SJCRH30 (cell line): ENCODE measurements around the gene RNF114. TPM values are rescaled to one million over a fixed set of nuclear protein-coding genes. Genes with fewer than 3 reads are reported as not detected.

Source experiments
- DNase-seq, 2 experiments: peaks; one replicate each; pipeline ENCODE4 v3.0.0-alpha.2; 2015 to 2020
- H3K27ac ChIP-seq: fragments of 250-450 bp; sonication (Bioruptor Pico); 2 replicates; pipeline ENCODE4 v1.5.1; 2020; ENCODE audit warnings: mild to moderate bottlenecking, moderate library complexity
- H3K27me3 ChIP-seq: fragments of 250-450 bp; sonication (Bioruptor Pico); 2 replicates; pipeline ENCODE4 v1.5.1; 2020; ENCODE audit warnings: mild to moderate bottlenecking, moderate library complexity
- H3K36me3 ChIP-seq: fragments of 250-450 bp; sonication (Bioruptor Pico); 2 replicates; pipeline ENCODE4 v1.5.1; 2020; ENCODE audit warnings: mild to moderate bottlenecking, moderate library complexity
- H3K4me1 ChIP-seq: fragments of 250-450 bp; sonication (Bioruptor Pico); 2 replicates; pipeline ENCODE4 v1.5.1; 2020; ENCODE audit warnings: mild to moderate bottlenecking, moderate library complexity
- H3K4me3 ChIP-seq: fragments of 250-450 bp; sonication (Bioruptor Pico); 2 replicates; pipeline ENCODE4 v1.5.1; 2020; ENCODE audit warnings: mild to moderate bottlenecking, moderate library complexity
- H3K9me3 ChIP-seq: fragments of 250-450 bp; sonication (Bioruptor Pico); replicated peaks from 2 replicates; pipeline ENCODE4 v1.5.1; 2020; ENCODE audit warnings: mild to moderate bottlenecking, moderate library complexity
- total RNA-seq: library from RNA; depleted of rRNA; stranded (reverse); fragments of >200 nt; shearing (Covaris generic); gene quantifications from 2 replicates; pipeline ENCODE4 v1.2.3, GENCODE V29; 2014

The RNF114 gene
- total RNA-seq, 1 experiment from 2014 or later, result 108 TPM

DNA sequence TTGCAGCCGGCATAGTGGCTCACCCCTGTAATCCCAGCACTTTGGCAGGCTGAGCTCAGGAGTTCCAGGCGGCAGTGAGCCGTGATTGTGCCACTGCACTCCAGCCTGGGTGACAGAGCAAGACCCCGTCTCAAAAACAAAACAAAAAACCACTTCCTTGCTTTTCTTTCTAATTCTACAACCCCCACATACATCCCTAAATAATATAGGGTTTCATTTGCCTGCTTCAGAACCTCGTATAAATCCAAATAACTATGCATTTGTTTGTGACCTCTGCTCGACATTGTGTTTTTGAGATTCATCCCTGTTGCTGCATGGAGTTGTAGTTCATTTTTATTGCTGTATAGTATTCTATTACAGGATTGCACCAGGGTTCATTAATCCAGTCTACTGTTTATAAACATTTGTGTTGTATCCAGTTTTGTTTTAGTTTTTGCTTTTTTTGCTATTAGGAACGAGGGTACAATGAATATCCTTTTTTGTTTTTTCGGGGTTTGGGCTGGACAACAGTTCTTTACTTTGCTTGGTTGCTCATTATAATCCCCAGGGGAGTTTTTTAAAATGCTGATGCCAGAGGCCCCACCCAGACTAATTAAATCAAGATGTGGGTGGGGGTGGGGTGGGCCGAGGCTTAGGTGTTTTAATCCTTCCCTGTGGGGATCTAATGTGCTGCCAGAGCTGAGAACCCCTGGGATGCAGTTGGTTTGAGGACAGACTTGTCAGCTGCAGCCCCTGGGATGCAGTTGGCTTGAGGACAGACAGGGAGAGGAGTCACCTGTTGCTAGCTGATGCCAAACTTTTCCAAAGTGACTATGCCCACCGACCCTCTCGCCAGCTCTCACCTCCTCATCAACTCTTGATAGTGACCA lies 44.2 kb downstream of the RNF114 start:
- Histone ChIP-seq H3K27me3 (no peaks in the 10 kb centered on the region), H3K27ac (no peak overlapping the region), H3K9me3 (no peaks in the 10 kb centered on the region), H3K4me3 (no peak overlapping the region), H3K36me3 (peaks cover 17% of the 10 kb centered on the region), H3K4me1 (peaks cover 32% of the 10 kb centered on the region)
- no peak for DNase-seq

DNA sequence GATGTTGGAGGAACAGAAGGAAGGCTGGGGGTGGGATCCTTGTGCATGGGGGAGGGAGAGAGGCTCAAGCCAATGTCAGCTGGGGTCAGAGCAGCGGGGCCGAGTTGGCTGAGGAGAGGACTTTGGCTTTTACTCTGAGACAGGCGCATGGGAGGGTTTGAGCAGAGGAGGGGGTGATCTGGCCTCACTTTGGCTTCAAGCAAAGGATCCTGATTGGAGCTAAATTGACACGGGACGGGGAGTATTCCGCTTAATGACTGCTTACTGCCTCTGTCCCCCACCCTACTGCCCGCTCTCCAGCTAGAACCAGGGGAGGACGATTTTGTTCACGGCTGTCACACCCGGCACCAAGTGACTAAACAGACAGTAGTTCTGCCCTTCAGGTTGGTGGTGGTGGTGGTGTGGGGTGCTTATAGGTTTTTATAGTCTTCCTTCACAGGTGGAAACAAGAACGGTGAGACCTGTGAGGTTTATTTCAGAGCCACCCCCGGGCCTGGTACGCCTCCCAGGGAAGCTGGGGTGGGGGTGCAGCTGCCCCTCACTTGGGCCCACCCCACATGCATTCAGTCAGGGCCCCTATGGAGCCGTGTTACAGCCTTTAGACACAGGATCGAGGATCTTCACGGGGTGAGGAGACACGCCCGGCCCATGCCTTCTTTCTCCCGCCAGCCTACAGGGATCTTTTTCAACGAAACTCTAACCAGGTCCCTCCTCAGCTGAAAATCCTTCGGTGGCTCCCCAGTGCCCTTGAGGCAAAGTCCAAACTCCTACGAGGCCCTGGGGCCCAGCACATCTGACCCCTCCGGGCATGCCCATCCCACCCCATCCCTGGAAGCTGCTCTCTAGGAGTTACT lies 45.2 kb downstream of the RNF114 start:
- Histone ChIP-seq H3K4me1 (peaks cover 40% of the 10 kb centered on the region), H3K27ac (no peak overlapping the region), H3K4me3 (peak overlapping the region; percentile 99; the same call in 1 of the 2 replicates), H3K36me3 (peaks cover 28% of the 10 kb centered on the region), H3K9me3 (no peaks in the 10 kb centered on the region), H3K27me3 (no peaks in the 10 kb centered on the region)
- DNase-seq, result no peak

DNA sequence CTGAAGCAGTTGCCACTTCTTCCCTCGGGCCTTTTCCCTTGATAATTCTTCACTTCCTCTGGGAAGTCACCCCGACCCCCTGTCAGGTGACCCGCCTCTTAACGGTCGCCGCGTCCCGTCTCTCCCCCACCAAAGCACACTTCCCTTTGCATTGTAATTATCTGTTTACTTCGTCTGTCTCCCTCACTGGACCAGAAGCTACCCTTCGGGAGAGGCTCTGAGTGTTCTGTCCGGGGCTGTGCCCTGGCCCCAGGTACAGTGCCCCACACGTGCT lies 45.8 kb downstream of the RNF114 start:
- Histone ChIP-seq H3K9me3 (no peaks in the 10 kb centered on the region), H3K27ac (peak overlapping the region; percentile 45), H3K4me1 (peaks cover 46% of the 10 kb centered on the region), H3K4me3 (peak overlapping the region; percentile 99), H3K27me3 (no peaks in the 10 kb centered on the region), H3K36me3 (peaks cover 34% of the 10 kb centered on the region)
- peak in 1 of 2 experiments; percentile 45 for DNase-seq

DNA sequence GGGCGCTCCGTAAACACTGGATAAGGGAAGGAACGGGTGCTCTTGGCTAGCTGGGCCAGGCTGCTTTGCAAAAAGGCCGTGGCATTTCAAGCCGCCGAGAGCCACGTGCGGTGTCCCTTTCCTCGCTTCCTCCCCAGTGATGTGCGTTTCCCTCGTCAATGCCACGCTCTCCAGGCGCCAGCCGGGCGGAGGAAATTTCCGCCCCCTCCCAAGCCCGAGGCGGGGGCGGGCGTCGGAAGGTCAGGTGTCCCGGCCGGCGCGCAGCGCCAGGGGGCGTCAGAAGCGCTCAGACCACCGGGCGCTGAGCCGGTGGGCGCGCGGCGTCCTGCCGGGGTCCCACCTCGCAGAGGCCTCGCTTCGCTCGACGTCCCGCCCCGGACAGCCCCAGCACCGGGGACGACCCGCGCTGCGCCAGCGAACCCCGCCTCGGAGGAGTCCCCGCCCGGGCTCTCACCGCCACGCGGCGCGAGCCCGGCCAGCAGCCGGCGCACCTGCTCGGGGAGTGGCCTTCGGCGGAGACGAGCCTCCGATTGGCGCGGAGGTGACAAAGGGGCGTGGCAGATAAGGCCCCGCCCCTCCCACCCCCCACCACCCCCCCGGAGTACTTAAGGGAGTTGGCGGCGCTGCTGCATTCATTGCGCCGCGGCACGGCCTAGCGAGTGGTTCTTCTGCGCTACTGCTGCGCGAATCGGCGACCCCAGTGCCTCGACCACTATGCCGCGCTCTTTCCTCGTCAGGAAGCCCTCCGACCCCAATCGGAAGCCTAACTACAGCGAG lies 46.3 kb downstream of the RNF114 start, which contains the start of gene SNAI1:
Gene SNAI1 (plus strand): TSS at position 635 of the 777 bp plus-strand sequence. CDS start 80 bp downstream, at position 715.
- Histone ChIP-seq H3K36me3 (peaks cover 39% of the 10 kb centered on the region), H3K4me3 (peak within 1 kb of the TSS; percentile 99), H3K27me3 (no peaks in the 10 kb centered on the region), H3K9me3 (no peaks in the 10 kb centered on the region), H3K27ac (peak within 1 kb of the TSS; percentile 55), H3K4me1 (peaks cover 51% of the 10 kb centered on the region)
- DNase-seq, result peak; percentile 96

DNA sequence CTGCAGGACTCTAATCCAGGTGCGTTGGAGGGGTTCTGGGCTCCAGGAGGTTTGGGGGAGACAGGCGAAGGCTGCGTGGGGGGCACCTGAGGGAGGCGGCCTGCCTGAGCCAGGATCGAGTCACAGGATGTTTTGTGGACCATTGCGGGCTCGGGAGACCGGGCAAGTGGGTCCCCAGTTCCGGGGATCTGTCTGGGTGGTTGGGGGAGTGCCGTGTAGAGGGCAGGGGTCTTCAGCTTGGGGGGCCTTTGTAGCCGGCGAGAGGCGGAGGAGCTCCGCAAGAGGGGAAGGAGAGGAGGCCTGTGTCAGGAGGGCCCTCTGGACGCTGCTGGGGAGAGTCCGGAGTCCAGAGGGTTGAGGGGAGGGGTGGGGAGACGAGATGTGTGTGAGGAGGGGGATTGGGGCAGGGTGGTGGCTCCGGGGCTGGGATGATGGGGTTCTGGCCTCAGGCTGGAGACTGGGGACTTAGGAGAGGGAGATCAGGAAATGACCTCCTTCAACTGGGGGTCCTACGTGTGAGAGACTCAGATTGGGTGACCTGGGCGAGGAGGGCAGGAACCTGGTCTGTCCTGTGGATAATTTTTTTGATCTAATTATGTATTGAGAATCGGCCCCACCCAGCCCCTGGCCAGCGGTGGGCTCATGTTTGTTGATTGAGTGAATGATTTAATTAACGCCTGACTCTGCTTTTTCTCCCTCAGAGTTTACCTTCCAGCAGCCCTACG lies 47.1 kb downstream of the RNF114 start:
- H3K27ac ChIP-seq, result peak overlapping the region; percentile 55; the same call in 1 of the 2 replicates
- H3K27me3 ChIP-seq, result no peaks in the 10 kb centered on the region
- H3K36me3 ChIP-seq, result peaks cover 45% of the 10 kb centered on the region
- H3K4me1 ChIP-seq, result peaks cover 58% of the 10 kb centered on the region
- DNase-seq, result peak in 1 of 2 experiments; percentile 42
- no peaks in the 10 kb centered on the region for H3K9me3 ChIP-seq
- peak overlapping the region; percentile 99 for H3K4me3 ChIP-seq

DNA sequence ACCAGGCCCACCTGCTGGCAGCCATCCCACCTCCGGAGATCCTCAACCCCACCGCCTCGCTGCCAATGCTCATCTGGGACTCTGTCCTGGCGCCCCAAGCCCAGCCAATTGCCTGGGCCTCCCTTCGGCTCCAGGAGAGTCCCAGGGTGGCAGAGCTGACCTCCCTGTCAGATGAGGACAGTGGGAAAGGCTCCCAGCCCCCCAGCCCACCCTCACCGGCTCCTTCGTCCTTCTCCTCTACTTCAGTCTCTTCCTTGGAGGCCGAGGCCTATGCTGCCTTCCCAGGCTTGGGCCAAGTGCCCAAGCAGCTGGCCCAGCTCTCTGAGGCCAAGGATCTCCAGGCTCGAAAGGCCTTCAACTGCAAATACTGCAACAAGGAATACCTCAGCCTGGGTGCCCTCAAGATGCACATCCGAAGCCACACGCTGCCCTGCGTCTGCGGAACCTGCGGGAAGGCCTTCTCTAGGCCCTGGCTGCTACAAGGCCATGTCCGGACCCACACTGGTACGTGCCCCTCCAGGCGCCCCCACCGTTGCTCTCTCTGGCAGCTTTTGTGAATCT lies 47.7 kb downstream of the RNF114 start:
- Histone ChIP-seq H3K9me3 (no peaks in the 10 kb centered on the region), H3K27ac (no peak overlapping the region; the same call in 1 of the 2 replicates), H3K4me3 (peak overlapping the region; percentile 99), H3K4me1 (peaks cover 62% of the 10 kb centered on the region), H3K27me3 (no peaks in the 10 kb centered on the region), H3K36me3 (peaks cover 52% of the 10 kb centered on the region)
- DNase-seq, result peak; percentile 32 to 63

DNA sequence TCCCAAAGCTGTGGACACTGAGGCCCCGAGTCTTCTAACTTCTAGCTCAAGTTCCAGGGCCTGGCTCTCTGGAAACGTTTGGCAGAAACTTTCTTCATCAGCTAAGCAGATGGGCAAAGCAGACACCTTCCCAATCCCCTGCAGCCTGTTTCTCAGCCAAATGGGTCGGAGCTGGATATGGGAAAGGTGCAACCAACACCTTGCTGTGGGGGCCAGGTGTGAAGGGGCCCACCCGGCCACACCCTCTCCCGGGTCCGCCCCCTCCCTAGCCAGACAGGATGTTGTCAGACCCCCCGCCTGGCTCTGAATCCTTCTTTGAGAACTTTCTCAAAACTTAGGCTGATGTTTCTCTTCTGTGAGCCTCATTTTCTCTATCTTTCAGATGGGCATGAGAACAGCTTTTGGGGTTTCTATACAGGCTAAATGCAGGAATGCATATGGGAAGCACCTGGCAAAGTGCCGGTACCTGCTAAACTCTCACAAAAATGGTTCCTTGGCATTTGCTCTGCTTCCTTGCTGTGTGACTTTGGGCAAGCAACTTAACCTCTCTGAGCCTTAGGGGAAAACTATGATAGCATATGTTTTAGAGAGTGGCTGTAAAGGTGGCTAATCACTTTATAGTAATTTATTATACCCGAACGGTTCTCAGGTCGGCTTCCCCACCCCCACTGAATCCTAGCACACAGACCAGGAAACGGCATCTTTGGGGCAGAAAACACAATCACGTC lies 48.4 kb downstream of the RNF114 start:
- DNase-seq, result no peak
- H3K4me3 ChIP-seq, result peak overlapping the region; percentile 99
- H3K36me3 ChIP-seq, result peaks cover 57% of the 10 kb centered on the region

DNA sequence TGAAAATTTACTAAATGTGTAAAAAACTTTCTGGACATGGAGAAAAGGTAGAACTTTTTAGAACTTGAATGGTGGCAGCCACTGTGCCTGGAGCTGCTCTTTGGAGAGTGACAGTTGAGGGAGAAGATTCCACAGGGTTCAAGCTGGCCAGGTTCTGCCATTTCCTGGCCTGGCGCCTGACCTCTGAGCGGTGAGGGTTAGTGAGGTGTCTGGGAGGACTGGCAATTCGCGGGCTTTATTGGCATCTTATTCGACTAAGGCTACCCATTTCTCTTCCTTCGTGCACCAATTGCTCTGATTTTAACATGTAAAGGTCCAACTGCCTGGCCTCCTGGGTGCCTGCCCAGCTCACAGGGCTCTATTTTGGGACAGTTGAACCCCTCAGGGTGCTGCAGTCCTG lies 49.0 kb downstream of the RNF114 start:
- peaks cover 74% of the 10 kb centered on the region for H3K4me1 ChIP-seq
- peaks cover 57% of the 10 kb centered on the region for H3K36me3 ChIP-seq
- H3K27ac ChIP-seq, result peak overlapping the region; percentile 76
- H3K9me3 ChIP-seq, result no peaks in the 10 kb centered on the region
- H3K4me3 ChIP-seq, result peak overlapping the region; percentile 99
- no peak for DNase-seq
- no peaks in the 10 kb centered on the region for H3K27me3 ChIP-seq

More for the DNA sequence above, 48.4 kb downstream of the RNF114 start:
- Histone ChIP-seq H3K4me1 (peaks cover 68% of the 10 kb centered on the region), H3K27me3 (no peaks in the 10 kb centered on the region), H3K27ac (peak overlapping the region; percentile 76; the same call in 1 of the 2 replicates), H3K9me3 (no peaks in the 10 kb centered on the region)

DNA sequence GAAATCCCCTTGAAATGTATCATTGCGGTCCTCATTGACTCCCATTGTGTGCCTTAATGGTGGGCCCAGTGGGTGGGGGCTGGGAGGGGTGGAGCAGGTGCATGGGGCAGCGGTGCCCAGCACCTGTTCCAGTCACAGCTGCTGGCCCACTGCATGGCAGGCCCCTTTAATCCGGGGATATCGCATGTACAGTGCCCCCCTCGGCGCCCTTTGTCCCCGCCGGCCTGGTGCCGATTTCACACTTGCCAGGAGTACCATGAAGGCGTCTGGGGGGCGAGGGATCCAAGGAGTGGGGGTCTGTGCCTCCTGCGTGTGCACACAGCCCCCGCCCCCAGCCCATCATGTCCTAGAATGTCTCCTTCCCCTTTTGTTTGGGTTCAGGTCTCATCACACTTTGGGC lies 49.4 kb downstream of the RNF114 start:
- Histone ChIP-seq H3K4me1 (peaks cover 76% of the 10 kb centered on the region), H3K27me3 (no peaks in the 10 kb centered on the region), H3K9me3 (no peaks in the 10 kb centered on the region), H3K36me3 (peaks cover 57% of the 10 kb centered on the region), H3K27ac (peak overlapping the region; percentile 76), H3K4me3 (peak overlapping the region; percentile 99)
- peak; percentile 83 to 88 for DNase-seq

DNA sequence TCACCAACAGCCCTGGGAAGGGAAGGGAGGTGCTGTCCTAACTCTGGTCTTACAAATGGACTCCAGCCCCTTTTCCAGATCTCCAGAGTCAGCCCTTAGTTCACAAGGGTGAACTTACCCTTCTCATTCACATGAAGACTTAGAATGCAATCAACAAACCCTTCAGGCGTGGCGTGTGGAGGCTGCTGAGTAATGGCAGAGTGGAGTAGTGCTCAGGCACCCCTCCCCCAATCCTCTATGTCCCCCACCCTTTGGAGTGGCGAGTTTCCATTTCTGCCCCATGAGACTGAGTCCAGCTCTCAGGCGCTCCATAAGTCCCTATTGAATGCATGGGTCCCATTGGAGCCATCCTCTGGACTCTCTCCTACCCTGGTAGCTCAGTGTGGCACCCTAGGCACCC lies 49.9 kb downstream of the RNF114 start:
- H3K9me3 ChIP-seq, result no peaks in the 10 kb centered on the region
- peak overlapping the region; percentile 99 for H3K4me3 ChIP-seq
- H3K27ac ChIP-seq, result peak overlapping the region; percentile 76
- H3K36me3 ChIP-seq, result peaks cover 57% of the 10 kb centered on the region
- DNase-seq, result peak in 1 of 2 experiments; percentile 56
- peaks cover 76% of the 10 kb centered on the region for H3K4me1 ChIP-seq
- H3K27me3 ChIP-seq, result no peaks in the 10 kb centered on the region

DNA sequence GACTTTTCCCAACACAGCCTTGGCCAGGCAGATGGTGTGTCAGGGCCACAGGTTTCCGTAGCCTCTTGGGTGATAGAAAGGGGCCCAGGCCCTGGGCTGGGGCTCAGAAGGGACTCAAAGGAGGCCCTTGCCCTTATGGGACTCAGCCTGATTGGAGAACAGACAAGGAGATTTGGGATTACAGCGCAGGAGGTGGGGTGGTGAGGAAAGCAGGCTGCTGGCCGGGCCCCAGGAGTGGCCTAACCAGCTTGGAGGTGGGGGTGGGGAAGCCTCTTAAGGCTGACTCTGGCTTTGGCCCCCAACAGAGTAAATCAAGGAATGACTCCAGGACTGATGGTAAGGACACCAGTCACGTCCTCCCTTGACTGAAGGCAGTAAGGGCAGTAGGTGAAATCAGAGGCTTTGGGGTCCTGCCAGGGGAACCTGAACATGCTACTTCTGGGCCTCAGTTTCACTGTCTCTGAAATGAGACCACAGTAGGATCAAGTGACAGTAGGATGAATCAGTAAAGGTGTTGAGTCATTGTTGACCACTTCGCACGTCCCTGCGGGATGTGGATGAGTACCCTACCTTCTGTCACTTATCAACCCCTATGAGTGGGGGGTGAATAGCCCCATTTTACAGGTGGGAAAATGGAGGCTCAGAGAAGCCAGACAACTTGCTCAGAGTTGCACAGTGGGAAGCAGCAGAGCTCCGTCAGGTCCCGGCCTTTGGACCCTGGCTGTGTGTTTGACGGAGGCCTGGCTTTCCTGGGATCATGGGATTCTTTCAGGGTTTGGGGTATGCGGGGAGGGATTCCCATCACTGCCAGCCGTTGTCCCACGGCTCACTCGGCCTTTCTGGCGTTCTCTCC lies 51.0 kb downstream of the RNF114 start:
- no peaks in the 10 kb centered on the region for H3K27me3 ChIP-seq
- peaks cover 65% of the 10 kb centered on the region for H3K4me1 ChIP-seq
- no peak for DNase-seq
- no peak overlapping the region for H3K4me3 ChIP-seq
- no peaks in the 10 kb centered on the region for H3K9me3 ChIP-seq
- H3K27ac ChIP-seq, result peak overlapping the region; percentile 57; the same call in 1 of the 2 replicates
- peaks cover 57% of the 10 kb centered on the region for H3K36me3 ChIP-seq

DNA sequence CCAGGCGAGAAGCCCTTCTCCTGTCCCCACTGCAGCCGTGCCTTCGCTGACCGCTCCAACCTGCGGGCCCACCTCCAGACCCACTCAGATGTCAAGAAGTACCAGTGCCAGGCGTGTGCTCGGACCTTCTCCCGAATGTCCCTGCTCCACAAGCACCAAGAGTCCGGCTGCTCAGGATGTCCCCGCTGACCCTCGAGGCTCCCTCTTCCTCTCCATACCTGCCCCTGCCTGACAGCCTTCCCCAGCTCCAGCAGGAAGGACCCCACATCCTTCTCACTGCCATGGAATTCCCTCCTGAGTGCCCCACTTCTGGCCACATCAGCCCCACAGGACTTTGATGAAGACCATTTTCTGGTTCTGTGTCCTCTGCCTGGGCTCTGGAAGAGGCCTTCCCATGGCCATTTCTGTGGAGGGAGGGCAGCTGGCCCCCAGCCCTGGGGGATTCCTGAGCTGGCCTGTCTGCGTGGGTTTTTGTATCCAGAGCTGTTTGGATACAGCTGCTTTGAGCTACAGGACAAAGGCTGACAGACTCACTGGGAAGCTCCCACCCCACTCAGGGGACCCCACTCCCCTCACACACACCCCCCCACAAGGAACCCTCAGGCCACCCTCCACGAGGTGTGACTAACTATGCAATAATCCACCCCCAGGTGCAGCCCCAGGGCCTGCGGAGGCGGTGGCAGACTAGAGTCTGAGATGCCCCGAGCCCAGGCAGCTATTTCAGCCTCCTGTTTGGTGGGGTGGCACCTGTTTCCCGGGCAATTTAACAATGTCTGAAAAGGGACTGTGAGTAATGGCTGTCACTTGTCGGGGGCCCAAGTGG lies 51.9 kb downstream of the RNF114 start:
- peak; percentile 75 to 78 for DNase-seq
- Histone ChIP-seq H3K4me3 (no peak overlapping the region), H3K9me3 (no peaks in the 10 kb centered on the region), H3K4me1 (peaks cover 64% of the 10 kb centered on the region), H3K36me3 (peaks cover 57% of the 10 kb centered on the region), H3K27me3 (no peaks in the 10 kb centered on the region), H3K27ac (peak overlapping the region; percentile 57)
